CD14-positive monocyte (primary cell): ENCODE results near the gene NT5C3A. TPM values are rescaled to one million over a fixed set of nuclear protein-coding genes. Genes with fewer than 3 reads are reported as not detected.

ENCODE experiments used
- DNase-seq, 3 donors: peaks; one replicate each; pipeline ENCODE4 v3.0.0-alpha.2; 2011 to 2022
- H2AFZ ChIP-seq: 2 replicates; pipeline ENCODE4 v1.6.0; 2012; ENCODE audit warnings: mild to moderate bottlenecking, low read depth, low read length, inconsistent platforms; ENCODE audit not compliant: insufficient read depth, poor library complexity, severe bottlenecking
- H3K27ac ChIP-seq, 2 donors: 1 replicate in 1 of 2; 2 replicates in 1 of 2; pipeline ENCODE4 v1.5.1; 2012 to 2013; ENCODE audit warnings: low read length in 2 of 2, control low read depth in 1 of 2, inconsistent platforms in 1 of 2, low read depth in 1 of 2, mild to moderate bottlenecking in 1 of 2
- H3K27me3 ChIP-seq, 2 donors: one replicate each; pipeline versions ENCODE4 v1.6.0 to v1.6.1; 2011 to 2013; ENCODE audit warnings: low read length in 2 of 2; ENCODE audit not compliant: control insufficient read depth in 2 of 2, insufficient read depth in 2 of 2
- H3K36me3 ChIP-seq, 2 donors: replicated peaks in 1 of 2; 1 replicate in 1 of 2; 2 replicates in 1 of 2; pipeline versions ENCODE4 v1.5.1 to v1.6.1; 2012 to 2013; ENCODE audit warnings: low read length in 2 of 2, control low read depth in 1 of 2, inconsistent platforms in 1 of 2, mild to moderate bottlenecking in 1 of 2; ENCODE audit not compliant: insufficient read depth in 2 of 2, control insufficient read depth in 1 of 2
- H3K4me1 ChIP-seq, 2 donors: 1 replicate in 1 of 2; 2 replicates in 1 of 2; pipeline versions ENCODE4 v1.5.1 to v1.6.1; 2012 to 2013; ENCODE audit warnings: low read length in 2 of 2, control low read depth in 1 of 2, inconsistent platforms in 1 of 2, mild to moderate bottlenecking in 1 of 2, moderate library complexity in 1 of 2; ENCODE audit not compliant: insufficient read depth in 2 of 2, control insufficient read depth in 1 of 2
- H3K4me2 ChIP-seq: replicated peaks from 2 replicates; pipeline ENCODE3; 2012; ENCODE audit warnings: low read length, moderate library complexity, mild to moderate bottlenecking; ENCODE audit not compliant: poor library complexity, severe bottlenecking; ENCODE audit errors: extremely low read depth
- H3K4me3 ChIP-seq, 3 experiments: fragments of 200-600 bp in 1 of 3; sonication (generic) in 1 of 3; replicated peaks in 1 of 3; 1 replicate in 2 of 3; 2 replicates in 1 of 3; pipeline ENCODE4 v1.5.1; 2011 to 2013; ENCODE audit warnings: low read length in 3 of 3, mild to moderate bottlenecking in 3 of 3, control low read depth in 2 of 3, low read depth in 2 of 3, inconsistent platforms in 1 of 3, moderate library complexity in 1 of 3
- H3K79me2 ChIP-seq: 2 replicates; pipeline ENCODE4 v1.6.0; 2012; ENCODE audit warnings: mild to moderate bottlenecking, control low read depth, inconsistent platforms, low read length, moderate library complexity; ENCODE audit not compliant: insufficient read depth
- H3K9ac ChIP-seq: 2 replicates; pipeline ENCODE4 v1.6.0; 2017; ENCODE audit warnings: low read length, mild to moderate bottlenecking; ENCODE audit not compliant: insufficient read depth, poor library complexity, severe bottlenecking
- H3K9me3 ChIP-seq, 2 donors: replicated peaks in 1 of 2; 1 replicate in 1 of 2; 2 replicates in 1 of 2; pipeline versions ENCODE4 v1.5.1 to v1.6.1; 2012 to 2013; ENCODE audit warnings: low read length in 2 of 2, control low read depth in 1 of 2; ENCODE audit not compliant: control insufficient read depth in 1 of 2, insufficient read depth in 1 of 2
- H4K20me1 ChIP-seq: 2 replicates; pipeline ENCODE4 v1.6.0; 2012; ENCODE audit warnings: mild to moderate bottlenecking, low read length, control low read depth, moderate library complexity; ENCODE audit not compliant: insufficient read depth
- H3K27ac Mint-ChIP-seq, 7 donors: one replicate each; pipeline ENCODE4 v1.8.0; 2020; ENCODE audit warnings: mild to moderate bottlenecking in 7 of 7, mixed read lengths in 7 of 7, moderate library complexity in 6 of 7, inconsistent platforms in 2 of 7
- H3K27me3 Mint-ChIP-seq, 3 donors: one replicate each; pipeline ENCODE4 v1.8.0; 2021 to 2022; ENCODE audit warnings: low read depth in 3 of 3, mild to moderate bottlenecking in 3 of 3, mixed read lengths in 3 of 3, moderate library complexity in 3 of 3, inconsistent platforms in 1 of 3
- H3K36me3 Mint-ChIP-seq, 2 donors: one replicate each; pipeline ENCODE4 v1.8.0; 2020; ENCODE audit warnings: mixed read lengths in 2 of 2, inconsistent platforms in 1 of 2, mild to moderate bottlenecking in 1 of 2
- H3K4me1 Mint-ChIP-seq: one replicate; pipeline ENCODE4 v1.8.0; 2020; ENCODE audit warnings: mild to moderate bottlenecking, mixed read lengths
- H3K4me3 Mint-ChIP-seq, 2 donors: one replicate each; pipeline ENCODE4 v1.8.0; 2020; ENCODE audit warnings: mild to moderate bottlenecking in 2 of 2, mixed read lengths in 2 of 2, moderate library complexity in 1 of 2
- H3K9me3 Mint-ChIP-seq, 7 donors: one replicate each; pipeline ENCODE4 v1.8.0; 2020 to 2022; ENCODE audit warnings: mixed read lengths in 7 of 7, mild to moderate bottlenecking in 6 of 7, moderate library complexity in 6 of 7, inconsistent platforms in 2 of 7
- CTCF ChIP-seq: fragments of 200-600 bp; IDR thresholded peaks from one replicate; pipeline ENCODE4 v1.8.0; 2022; ENCODE audit warnings: antibody characterized with exemption, mild to moderate bottlenecking
- WGBS: methylation state at CpG from one replicate; pipeline ENCODE4 v1.1.5; 2013; ENCODE audit warnings: missing lambda C conversion rate; ENCODE audit not compliant: insufficient coverage; 5-methylcytosine and 5-hydroxymethylcytosine counted together
- intact Hi-C, 2 donors: fragments of 100-400 bp; cut with micrococcal nuclease; formaldehyde crosslinking; loops; one replicate each; pipeline versions ENCODE4 v1.15.0 to v1.15.1; 2023
- polyA plus RNA-seq, 3 donors: library from polyadenylated mRNA; depleted of rRNA in 1 of 3; unstranded in 2 of 3; stranded (reverse) in 1 of 3; fragments of 300-500 nt in 2 of 3; fragments of >200 nt in 1 of 3; fragmentation: Illumina TruSeq in 2 of 3; gene quantifications; 1 replicate in 2 of 3; 2 replicates in 1 of 3; pipeline ENCODE4 v1.2.3, GENCODE V29; 2012 to 2021

The NT5C3A gene
- polyA plus RNA-seq, 3 donors, result 19.4 to 37.7 (median 29.5) TPM

DNA sequence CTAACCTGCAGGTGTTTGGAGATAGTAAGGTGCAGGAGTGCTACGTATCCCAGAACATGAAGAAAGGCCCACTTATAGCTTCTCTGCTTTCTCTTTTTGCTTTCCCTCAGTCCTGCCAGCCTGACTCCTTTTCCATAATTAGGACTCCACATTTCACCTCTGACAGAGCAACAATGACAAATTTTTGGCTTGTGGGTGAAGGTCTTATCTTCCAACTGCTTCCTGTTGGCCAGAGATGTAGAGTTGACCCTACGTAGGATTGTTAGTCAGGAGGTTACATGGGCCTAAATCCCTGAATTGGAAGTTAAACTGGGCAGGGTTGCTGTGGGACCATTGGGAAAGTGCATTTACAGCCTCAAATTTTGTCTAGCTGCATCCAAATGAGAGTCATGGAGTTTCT is 25.3 kb upstream of the NT5C3A start:
- H3K4me3 ChIP-seq, result no peak overlapping the region
- Mint-ChIP-seq H3K4me1 (no peaks in the 10 kb centered on the region), H3K9me3 (peaks cover 0 to 7% (median 4%) of the 10 kb centered on the region in 7 donors), H3K27me3 (peaks cover 0 to 4% (median 0%) of the 10 kb centered on the region in 3 donors), H3K27ac (no peak overlapping the region), H3K4me3 (no peak overlapping the region), H3K36me3 (peaks cover 0 to 3% of the 10 kb centered on the region in 2 donors)
- intact Hi-C loops, result no loop called here
- no peak for TF ChIP-seq CTCF
- no peaks in the 10 kb centered on the region for H3K4me1 ChIP-seq
- H3K4me2 ChIP-seq, result no peak overlapping the region
- no peaks in the 10 kb centered on the region for H3K9me3 ChIP-seq
- no peaks in the 10 kb centered on the region for H4K20me1 ChIP-seq
- H3K27ac ChIP-seq, result no peak overlapping the region
- no peak overlapping the region for H3K9ac ChIP-seq
- no peaks in the 10 kb centered on the region for H3K27me3 ChIP-seq
- no peak overlapping the region for H2AFZ ChIP-seq
- WGBS, result 86% methylated on average over 1 of the region's 2 CpGs
- H3K36me3 ChIP-seq, result peaks cover 0 to 3% of the 10 kb centered on the region in 2 donors
- H3K79me2 ChIP-seq, result no peaks in the 10 kb centered on the region
- DNase-seq, result no peak

DNA sequence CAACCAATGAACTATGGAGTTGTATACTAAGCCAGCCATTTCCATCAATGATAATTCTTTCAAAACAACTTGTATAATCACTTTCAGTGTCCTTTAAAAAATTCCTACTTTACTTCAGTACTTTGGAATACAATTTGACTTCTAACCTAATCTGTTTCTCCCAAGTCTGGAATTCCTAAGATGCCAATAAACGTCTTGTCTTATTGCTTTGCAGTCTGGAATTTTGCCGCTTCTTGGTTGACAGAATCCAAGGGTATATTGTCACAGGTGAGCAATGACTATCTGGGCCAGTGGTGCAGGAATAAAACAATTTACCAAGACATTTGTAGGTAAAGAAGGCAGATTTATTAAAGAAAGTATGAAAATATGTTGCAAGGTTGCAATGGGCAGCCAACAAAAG is 24.8 kb upstream of the NT5C3A start:
- Mint-ChIP-seq H3K27ac (no peak overlapping the region), H3K4me1 (no peaks in the 10 kb centered on the region)

More for the DNA sequence above, 24.8 kb upstream of the NT5C3A start:
- 0% methylated on average over 1 of the region's 2 CpGs for WGBS
- Histone ChIP-seq H3K27ac (no peak overlapping the region), H3K9ac (no peak overlapping the region), H3K4me2 (no peak overlapping the region), H3K79me2 (no peaks in the 10 kb centered on the region), H3K9me3 (no peaks in the 10 kb centered on the region), H3K27me3 (no peaks in the 10 kb centered on the region), H3K4me1 (no peaks in the 10 kb centered on the region), H3K36me3 (no peaks in the 10 kb centered on the region), H2AFZ (no peak overlapping the region), H4K20me1 (no peaks in the 10 kb centered on the region), H3K4me3 (no peak overlapping the region)
- no peak for TF ChIP-seq CTCF
- DNase-seq, result no peak
- Mint-ChIP-seq H3K36me3 (no peaks in the 10 kb centered on the region), H3K27me3 (peaks cover 0 to 4% (median 0%) of the 10 kb centered on the region in 3 donors), H3K9me3 (peaks cover 0 to 7% (median 4%) of the 10 kb centered on the region in 7 donors), H3K4me3 (no peak overlapping the region)
- intact Hi-C loops, result no loop called here
